HUDEP-2 (cell line): ENCODE results near the gene ARPC1B.
A peak's percentile ranks its signal among the peaks of the same experiment; 100 is the strongest.
"Not testable (repeated sequence)": the region's sequence is repeated elsewhere in the genome, so short reads cannot be mapped to it uniquely, and the experiment has no call there.

Experiments
- DNase-seq, 76 experiments: peaks; one replicate each; lab custom pipeline; 2025; ENCODE audit not compliant: unreplicated experiment in 76 of 76; lab: John Stamatoyannopoulos, UW

Gene ARPC1B

GRCh38 chr7:99366646-99367045, 7.9 kb upstream of the ARPC1B start:
- DNase-seq: no peak

- DNase-seq: no peak
These were observed 5.7 kb upstream of the ARPC1B start for GRCh38 chr7:99368750-99369389.

GRCh38 chr7:99369767-99370391, 4.7 kb upstream of the ARPC1B start:
- DNase-seq: peak in 11 of 76 experiments; percentile 6 to 44 (median 27)

- DNase-seq: no peak
These were observed 3.1 kb upstream of the ARPC1B start for GRCh38 chr7:99371376-99371920.

GRCh38 chr7:99372275-99373090, 2.0 kb upstream of the ARPC1B start:
- no peak for DNase-seq

GRCh38 chr7:99373091-99374066, 1.2 kb upstream of the ARPC1B start:
- DNase-seq: no peak

GRCh38 chr7:99375070-99375807, 709 bp downstream of the ARPC1B start:
- DNase-seq: peak in 73 of 76 experiments; percentile 16 to 86 (median 74)

- DNase-seq: peak in 13 of 76 experiments; percentile 9 to 30 (median 17)
These were observed 4.6 kb downstream of the ARPC1B start for GRCh38 chr7:99379043-99379577.

GRCh38 chr7:99379693-99380031, 5.1 kb downstream of the ARPC1B start:
- DNase-seq: not testable (repeated sequence)

- DNase-seq: peak in 23 of 76 experiments; percentile 8 to 45 (median 26)
These were observed 5.7 kb downstream of the ARPC1B start for GRCh38 chr7:99380032-99380822.

GRCh38 chr7:99380823-99381663, 6.5 kb downstream of the ARPC1B start:
- no peak for DNase-seq

- DNase-seq: peak in 12 of 76 experiments; percentile 7 to 58 (median 21)
These were observed 7.1 kb downstream of the ARPC1B start for GRCh38 chr7:99381664-99382075.

GRCh38 chr7:99383203-99383602, 8.7 kb downstream of the ARPC1B start:
- DNase-seq: no peak

- no peak for DNase-seq
These were observed 9.4 kb downstream of the ARPC1B start for GRCh38 chr7:99383791-99384370.

GRCh38 chr7:99384523-99384922, 10.0 kb downstream of the ARPC1B start:
- no peak for DNase-seq

GRCh38 chr7:99385564-99385963, 11.0 kb downstream of the ARPC1B start:
- no peak for DNase-seq

- peak in 53 of 76 experiments; percentile 6 to 68 (median 27) for DNase-seq
These were observed 12.2 kb downstream of the ARPC1B start for GRCh38 chr7:99386584-99387238.
